H9 (cell line): Measurements from ENCODE around the gene VPS39. TPM values are rescaled to one million over a fixed set of nuclear protein-coding genes. Genes with fewer than 3 reads are reported as not detected.
A peak's percentile ranks its signal among the peaks of the same experiment; 100 is the strongest.

Source experiments
- DNase-seq: peaks from one replicate; pipeline ENCODE4 v3.0.0-alpha.2; 2017
- H2AFZ ChIP-seq: one replicate; pipeline ENCODE4 v1.6.1; 2013; ENCODE audit warnings: mild to moderate bottlenecking, low read length, control low read depth, moderate library complexity
- H2AK5ac ChIP-seq: 2 replicates; pipeline ENCODE4 v1.6.1; 2013; ENCODE audit warnings: low read length, control low read depth, mixed read lengths; ENCODE audit not compliant: insufficient read length
- H2BK120ac ChIP-seq: one replicate; pipeline ENCODE4 v1.6.1; 2013; ENCODE audit warnings: low read depth, mild to moderate bottlenecking, low read length, control low read depth, inconsistent platforms; ENCODE audit not compliant: poor library complexity, severe bottlenecking
- H2BK12ac ChIP-seq: 2 replicates; pipeline ENCODE4 v1.6.1; 2013; ENCODE audit warnings: low read length, control low read depth, mixed read lengths, low read depth; ENCODE audit not compliant: insufficient read length
- H2BK15ac ChIP-seq: 2 replicates; pipeline ENCODE4 v1.6.1; 2013; ENCODE audit warnings: low read depth, low read length, control low read depth
- H2BK20ac ChIP-seq: one replicate; pipeline ENCODE4 v1.6.1; 2013; ENCODE audit warnings: low read depth, mild to moderate bottlenecking, low read length, control low read depth, inconsistent platforms; ENCODE audit not compliant: poor library complexity, severe bottlenecking
- H2BK5ac ChIP-seq: 2 replicates; pipeline ENCODE4 v1.6.1; 2013; ENCODE audit warnings: low read length, control low read depth, mixed read lengths; ENCODE audit not compliant: insufficient read length
- H3K14ac ChIP-seq: 2 replicates; pipeline ENCODE4 v1.6.1; 2013; ENCODE audit warnings: low read length, control low read depth; ENCODE audit not compliant: insufficient read depth
- H3K18ac ChIP-seq: 2 replicates; pipeline ENCODE4 v1.6.1; 2013; ENCODE audit warnings: low read depth, mild to moderate bottlenecking, mixed read lengths, low read length, control low read depth; ENCODE audit not compliant: insufficient read length
- H3K23ac ChIP-seq: 2 replicates; pipeline ENCODE4 v1.6.1; 2013; ENCODE audit warnings: low read length, control low read depth, mixed read lengths, low read depth; ENCODE audit not compliant: insufficient read length
- H3K23me2 ChIP-seq: 2 replicates; pipeline ENCODE4 v1.6.1; 2013; ENCODE audit warnings: low read depth, mild to moderate bottlenecking, mixed read lengths, low read length, control low read depth; ENCODE audit not compliant: insufficient read length, poor library complexity, severe bottlenecking
- H3K27ac ChIP-seq: 2 replicates; pipeline ENCODE4 v1.5.1; 2013; ENCODE audit warnings: low read length, control low read depth, mixed read lengths, low read depth; ENCODE audit not compliant: insufficient read length
- H3K27me3 ChIP-seq: 2 replicates; pipeline ENCODE4 v1.6.1; 2013; ENCODE audit warnings: low read length, control low read depth, inconsistent platforms; ENCODE audit not compliant: insufficient read depth
- H3K4ac ChIP-seq: 2 replicates; pipeline ENCODE4 v1.6.1; 2013; ENCODE audit warnings: low read depth, mild to moderate bottlenecking, control low read depth, inconsistent platforms, low read length, moderate library complexity
- H3K4me1 ChIP-seq: 2 replicates; pipeline ENCODE4 v1.6.1; 2013; ENCODE audit warnings: low read length, control low read depth, inconsistent platforms; ENCODE audit not compliant: insufficient read depth
- H3K4me2 ChIP-seq: 2 replicates; pipeline ENCODE4 v1.6.1; 2013; ENCODE audit warnings: low read length, control low read depth, mixed read lengths; ENCODE audit not compliant: insufficient read length, insufficient read depth
- H3K56ac ChIP-seq: 2 replicates; pipeline ENCODE4 v1.6.1; 2013; ENCODE audit warnings: low read depth, mild to moderate bottlenecking, mixed read lengths, low read length, control low read depth; ENCODE audit not compliant: insufficient read length
- H3K79me1 ChIP-seq: 2 replicates; pipeline ENCODE4 v1.6.1; 2013; ENCODE audit warnings: low read depth, mild to moderate bottlenecking, moderate library complexity, low read length, control low read depth, inconsistent platforms; ENCODE audit not compliant: insufficient read depth, poor library complexity, severe bottlenecking
- H3K79me2 ChIP-seq: 2 replicates; pipeline ENCODE4 v1.6.1; 2013; ENCODE audit warnings: low read length, control low read depth, inconsistent platforms; ENCODE audit not compliant: insufficient read depth
- H3K9ac ChIP-seq: 2 replicates; pipeline ENCODE4 v1.6.1; 2013; ENCODE audit warnings: low read length, control low read depth, mixed read lengths; ENCODE audit not compliant: insufficient read length; ENCODE audit errors: extremely low read depth
- H3K9me3 ChIP-seq: one replicate; pipeline ENCODE4 v1.6.1; 2013; ENCODE audit warnings: low read depth, low read length, inconsistent platforms; ENCODE audit not compliant: control insufficient read depth
- H3T11ph ChIP-seq: one replicate; pipeline ENCODE4 v1.6.1; 2013; ENCODE audit warnings: mild to moderate bottlenecking, low read length, control low read depth, inconsistent platforms
- H4K20me1 ChIP-seq: one replicate; pipeline ENCODE4 v1.6.1; 2013; ENCODE audit not compliant: control insufficient read depth, insufficient read length, insufficient read depth
- H4K5ac ChIP-seq: 2 replicates; pipeline ENCODE4 v1.6.1; 2013; ENCODE audit warnings: low read depth, mild to moderate bottlenecking, mixed read lengths, low read length, control low read depth; ENCODE audit not compliant: insufficient read length
- H4K8ac ChIP-seq: replicated peaks from 2 replicates; pipeline ENCODE4 v1.6.1; 2013; ENCODE audit warnings: low read length, control low read depth, mixed read lengths, low read depth; ENCODE audit not compliant: insufficient read length
- H4K91ac ChIP-seq: 2 replicates; pipeline ENCODE4 v1.6.1; 2013; ENCODE audit warnings: low read depth, mild to moderate bottlenecking, moderate library complexity, mixed read lengths, low read length, control low read depth; ENCODE audit not compliant: insufficient read length
- H3K27ac Mint-ChIP-seq, 3 experiments: 2 replicates in 2 of 3; 3 replicates in 1 of 3; pipeline ENCODE4 v1.8.0; 2020 to 2021; ENCODE audit warnings: mixed read lengths in 3 of 3, mild to moderate bottlenecking in 1 of 3, moderate library complexity in 1 of 3
- H3K27me3 Mint-ChIP-seq: 2 replicates; pipeline ENCODE4 v1.8.0; 2021; ENCODE audit warnings: low read depth, mild to moderate bottlenecking, moderate library complexity, mixed read lengths
- H3K36me3 Mint-ChIP-seq, 3 experiments: 2 replicates in 2 of 3; 3 replicates in 1 of 3; pipeline ENCODE4 v1.8.0; 2020 to 2021; ENCODE audit warnings: low read depth in 3 of 3, mixed read lengths in 3 of 3; ENCODE audit not compliant: insufficient read depth in 1 of 3
- H3K4me1 Mint-ChIP-seq, 2 experiments: 2 replicates each; pipeline ENCODE4 v1.8.0; 2020; ENCODE audit warnings: mixed read lengths in 2 of 2
- H3K4me3 Mint-ChIP-seq, 2 experiments: 2 replicates in 1 of 2; 3 replicates in 1 of 2; pipeline ENCODE4 v1.8.0; 2020 to 2021; ENCODE audit warnings: mild to moderate bottlenecking in 2 of 2, mixed read lengths in 2 of 2, moderate library complexity in 1 of 2
- H3K9me3 Mint-ChIP-seq, 2 experiments: 2 replicates in 1 of 2; 3 replicates in 1 of 2; pipeline ENCODE4 v1.8.0; 2020; ENCODE audit warnings: mild to moderate bottlenecking in 2 of 2, mixed read lengths in 2 of 2, moderate library complexity in 1 of 2
- WGBS: extraction: QIAGEN DNeasy Blood & Tissue Kit; methylation state at CpG from one replicate; pipeline ENCODE4 v1.1.7; 2013; ENCODE audit warnings: missing lambda C conversion rate, low lambda C conversion rate, mixed read lengths; ENCODE audit not compliant: insufficient read length; ENCODE audit errors: extremely low coverage; 5-methylcytosine and 5-hydroxymethylcytosine counted together
- total RNA-seq: library from RNA; stranded (reverse); gene quantifications from 2 replicates; pipeline ENCODE4 v1.2.1, GENCODE V29; 2021
- TF ChIP-seq, protein P1 (sequence below): fragments of 200-600 bp; sonication (generic); conservative IDR thresholded peaks from 3 replicates; pipeline ENCODE4 v1.8.0; 2021; ENCODE audit warnings: antibody characterized with exemption, mild to moderate bottlenecking

VPS39 gene
- total RNA-seq, 1 experiment from 2014 or later: 48.6 TPM

GRCh38 chr15:42118650-42119445, 89.3 kb downstream of the VPS39 start:
- Mint-ChIP-seq H3K9me3 (peaks cover 9 to 10% of the 10 kb centered on the region in 2 experiments), H3K4me3 (no peak overlapping the region; a peak in 1 of 5 replicates), H3K27me3 (no peaks in the 10 kb centered on the region; the same call in 1 of the 2 replicates), H3K4me1 (peaks cover 12 to 13% of the 10 kb centered on the region in 2 experiments), H3K27ac (peak overlapping the region in 2 of 3 experiments; percentile 11 to 37; a peak in 2 of 7 replicates), H3K36me3 (peaks cover 0 to 5% (median 0%) of the 10 kb centered on the region in 3 experiments; a peak in 3 of 7 replicates)
- TF ChIP-seq, protein P1, sequence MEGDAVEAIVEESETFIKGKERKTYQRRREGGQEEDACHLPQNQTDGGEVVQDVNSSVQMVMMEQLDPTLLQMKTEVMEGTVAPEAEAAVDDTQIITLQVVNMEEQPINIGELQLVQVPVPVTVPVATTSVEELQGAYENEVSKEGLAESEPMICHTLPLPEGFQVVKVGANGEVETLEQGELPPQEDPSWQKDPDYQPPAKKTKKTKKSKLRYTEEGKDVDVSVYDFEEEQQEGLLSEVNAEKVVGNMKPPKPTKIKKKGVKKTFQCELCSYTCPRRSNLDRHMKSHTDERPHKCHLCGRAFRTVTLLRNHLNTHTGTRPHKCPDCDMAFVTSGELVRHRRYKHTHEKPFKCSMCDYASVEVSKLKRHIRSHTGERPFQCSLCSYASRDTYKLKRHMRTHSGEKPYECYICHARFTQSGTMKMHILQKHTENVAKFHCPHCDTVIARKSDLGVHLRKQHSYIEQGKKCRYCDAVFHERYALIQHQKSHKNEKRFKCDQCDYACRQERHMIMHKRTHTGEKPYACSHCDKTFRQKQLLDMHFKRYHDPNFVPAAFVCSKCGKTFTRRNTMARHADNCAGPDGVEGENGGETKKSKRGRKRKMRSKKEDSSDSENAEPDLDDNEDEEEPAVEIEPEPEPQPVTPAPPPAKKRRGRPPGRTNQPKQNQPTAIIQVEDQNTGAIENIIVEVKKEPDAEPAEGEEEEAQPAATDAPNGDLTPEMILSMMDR: no peak
- Histone ChIP-seq H3K18ac (no peak overlapping the region), H4K5ac (no peak overlapping the region), H3K79me2 (no peaks in the 10 kb centered on the region), H3K56ac (no peak overlapping the region), H4K8ac (no peak overlapping the region), H3K23me2 (no peaks in the 10 kb centered on the region), H2BK20ac (no peak overlapping the region), H3K9ac (no peak overlapping the region), H3K79me1 (no peaks in the 10 kb centered on the region), H4K20me1 (no peaks in the 10 kb centered on the region), H3K4me2 (peak overlapping the region; percentile 18), H2AFZ (peak overlapping the region; percentile 87), H3K23ac (no peak overlapping the region), H2BK12ac (no peak overlapping the region), H4K91ac (no peak overlapping the region), H3K9me3 (no peaks in the 10 kb centered on the region), H3K27me3 (no peaks in the 10 kb centered on the region), H2AK5ac (no peak overlapping the region), H3K4me1 (no peaks in the 10 kb centered on the region), H2BK15ac (no peak overlapping the region), H2BK120ac (no peak overlapping the region), H3T11ph (no peak overlapping the region), H3K4ac (no peak overlapping the region), H3K27ac (no peak overlapping the region), H3K14ac (no peak overlapping the region), H2BK5ac (no peak overlapping the region)
- DNase-seq: no peak
- no CpG with 5 or more reads among the region's 10 CpGs for WGBS
